Activated effector memory CD4-positive, alpha-beta T cell treated with Interleukin-2 at 50 U/mL for 16 hours (primary cell): ENCODE measurements around the gene CP.
"Not testable (repeated sequence)": the region's sequence is repeated elsewhere in the genome, so short reads cannot be mapped to it uniquely, and the experiment has no call there.

Source experiments
- DNase-seq: peaks from one replicate; pipeline ENCODE4 v3.0.0-alpha.2; 2020

CP gene

DNA sequence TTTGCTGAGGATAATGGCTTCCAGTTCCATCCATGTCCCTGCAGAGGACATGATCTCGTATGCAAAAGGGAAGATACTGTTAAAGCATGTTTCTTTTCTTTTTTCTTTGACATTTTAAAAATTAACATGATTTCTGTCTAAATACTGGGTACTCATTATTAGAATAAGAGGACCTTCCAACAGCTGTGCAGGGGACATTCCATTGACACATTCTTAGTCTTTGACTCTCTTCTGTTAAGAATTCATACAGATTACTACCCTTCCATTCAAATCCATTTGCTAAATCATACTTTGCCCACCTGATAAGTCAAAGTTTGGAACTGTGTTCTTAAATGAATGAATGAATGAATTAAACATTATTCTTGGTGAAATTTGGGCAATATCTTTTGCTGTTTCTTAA, 5.1 kb upstream of the CP start:
- no peak for DNase-seq

DNA sequence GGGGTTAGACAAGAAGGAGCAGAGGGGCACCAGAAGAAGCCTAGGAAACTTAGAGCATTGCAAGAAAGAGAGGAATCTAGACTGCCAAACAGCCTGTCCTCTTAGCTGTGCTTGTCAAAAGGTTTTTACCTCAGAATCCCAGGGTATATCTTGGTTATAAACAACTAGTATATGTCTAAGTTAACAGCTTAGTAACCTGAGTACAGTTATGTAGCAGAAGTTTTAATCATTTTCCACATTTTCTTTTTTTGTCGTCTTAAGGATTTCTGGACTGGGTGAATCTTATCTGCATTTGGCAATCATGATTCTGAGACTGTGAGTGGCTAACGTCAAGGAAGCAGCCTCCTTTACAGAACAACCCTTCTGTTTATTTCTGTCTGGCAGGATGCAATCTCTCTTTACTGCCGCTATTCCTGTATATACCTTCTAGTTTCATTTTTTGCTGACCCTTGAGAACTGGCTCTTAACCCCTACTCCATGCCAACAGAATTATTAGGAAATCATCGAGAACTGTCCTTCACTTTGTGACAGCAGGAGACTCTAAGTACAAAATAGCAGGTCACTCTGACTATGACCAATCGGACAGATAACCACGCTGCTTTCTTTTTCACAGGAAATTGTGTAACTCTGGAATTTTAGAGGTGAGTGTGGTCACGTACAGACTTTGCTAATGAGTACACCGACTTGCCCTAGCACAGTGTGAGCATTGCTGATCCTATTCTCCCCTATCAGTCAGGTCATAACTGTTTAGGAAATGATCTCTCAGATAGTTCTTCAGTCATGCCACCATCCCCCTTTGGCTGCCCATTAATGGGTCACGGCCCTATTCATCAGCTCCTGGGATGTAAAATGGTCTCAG, 3.3 kb upstream of the CP start:
- no peak for DNase-seq

DNA sequence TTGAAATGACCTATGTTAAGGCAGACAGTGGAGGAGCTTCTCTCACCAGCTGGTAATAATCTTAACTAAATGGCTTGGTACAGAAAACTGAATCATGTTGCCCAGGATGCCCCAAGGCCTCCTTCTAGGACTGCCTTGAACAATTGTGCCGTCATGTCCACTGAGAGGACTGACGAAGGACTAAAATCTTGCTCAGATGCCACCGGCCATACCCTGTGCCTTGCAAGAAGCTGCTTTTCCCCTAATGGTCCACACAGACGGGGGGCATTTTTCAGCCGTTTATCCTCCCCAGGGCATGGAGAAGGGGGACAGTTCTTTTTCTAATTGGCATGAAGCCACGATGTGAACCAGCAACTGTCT, 1.8 kb upstream of the CP start:
- no peak for DNase-seq

DNA sequence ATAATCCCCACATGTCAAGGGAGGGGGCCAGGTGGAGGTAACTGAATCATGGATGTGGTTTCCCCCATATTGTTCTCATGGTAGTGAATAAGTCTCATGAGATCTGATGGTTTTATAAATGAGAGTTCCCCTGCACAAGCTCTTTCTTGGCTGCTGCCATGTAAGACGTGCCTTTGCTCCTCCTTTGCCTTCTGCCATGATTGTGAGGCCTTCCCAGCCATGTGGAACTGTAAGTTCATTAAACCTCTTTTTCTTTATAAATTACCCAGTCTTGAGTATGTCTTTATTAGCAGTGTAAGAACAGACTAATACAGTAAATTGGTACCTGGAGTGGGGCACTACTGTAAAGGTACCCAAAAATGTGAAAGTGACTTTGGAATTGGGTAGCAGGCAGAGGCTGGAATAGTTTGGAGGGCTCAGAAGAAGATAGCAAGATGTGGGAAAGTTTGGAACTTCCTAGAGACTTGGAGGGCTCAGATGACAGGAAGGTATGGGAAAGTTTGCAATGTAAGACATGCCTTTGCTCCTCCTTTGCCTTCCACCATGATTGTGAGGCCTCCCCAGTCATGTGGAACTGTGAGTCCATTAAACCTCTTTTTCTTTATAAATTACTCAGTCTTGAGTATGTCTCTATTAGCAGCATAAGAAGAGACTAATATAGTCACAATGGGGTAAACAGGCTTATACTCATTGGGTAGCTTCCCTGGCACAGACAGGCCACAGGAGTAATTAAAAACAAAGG, 2.1 kb downstream of the CP start:
- DNase-seq: not testable (repeated sequence)

DNA sequence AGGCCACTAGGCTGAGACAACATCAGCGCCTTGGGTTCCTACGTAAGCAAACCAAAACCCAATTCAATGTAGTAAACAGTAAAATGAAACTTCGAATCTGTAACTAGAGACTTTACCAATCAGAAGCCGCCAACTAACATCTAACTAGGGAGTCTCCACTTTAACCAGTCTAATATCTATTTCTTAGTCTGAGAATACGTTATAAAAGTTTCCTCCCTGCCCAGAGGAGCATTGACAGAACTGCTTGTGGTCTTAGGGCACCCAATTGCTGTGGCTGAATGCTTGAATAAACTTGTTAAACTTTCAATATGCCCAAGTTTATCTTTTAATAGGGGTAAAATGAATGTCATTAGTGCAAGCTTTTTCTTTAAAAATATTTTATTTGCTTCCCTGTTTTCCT, 4.3 kb downstream of the CP start:
- DNase-seq: no peak

DNA sequence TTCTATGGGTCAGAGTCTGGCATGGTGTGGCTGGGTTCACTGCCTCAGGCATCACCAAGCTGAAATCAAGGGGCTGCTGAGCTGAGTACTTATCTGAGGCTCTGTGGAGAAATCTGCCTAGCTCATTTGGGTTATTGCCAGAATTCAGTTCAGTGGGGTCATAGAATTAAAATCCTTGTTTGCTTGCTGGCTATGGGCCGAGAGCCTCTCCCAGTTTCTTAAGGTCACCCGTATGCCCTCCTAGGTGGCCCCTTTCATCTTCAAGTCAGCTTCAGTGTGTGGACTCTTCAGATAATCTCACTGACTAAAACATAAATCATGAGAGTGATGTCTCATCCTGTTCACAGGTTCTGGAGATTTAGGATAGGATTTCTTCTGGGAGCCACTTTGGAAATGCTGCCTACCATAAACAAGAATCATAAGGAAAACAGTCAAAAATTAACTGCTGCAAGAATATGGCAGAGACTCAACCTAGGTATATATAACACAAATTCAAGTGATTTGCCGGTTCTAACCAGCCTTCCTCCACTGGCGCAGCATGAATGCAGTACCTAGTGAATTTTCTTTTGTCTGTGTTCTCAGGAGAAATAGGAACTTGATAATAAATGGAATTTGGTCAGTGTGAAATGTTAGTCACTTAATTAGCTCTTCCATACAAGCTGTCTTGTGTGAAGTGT, 5.3 kb downstream of the CP start:
- DNase-seq: no peak

DNA sequence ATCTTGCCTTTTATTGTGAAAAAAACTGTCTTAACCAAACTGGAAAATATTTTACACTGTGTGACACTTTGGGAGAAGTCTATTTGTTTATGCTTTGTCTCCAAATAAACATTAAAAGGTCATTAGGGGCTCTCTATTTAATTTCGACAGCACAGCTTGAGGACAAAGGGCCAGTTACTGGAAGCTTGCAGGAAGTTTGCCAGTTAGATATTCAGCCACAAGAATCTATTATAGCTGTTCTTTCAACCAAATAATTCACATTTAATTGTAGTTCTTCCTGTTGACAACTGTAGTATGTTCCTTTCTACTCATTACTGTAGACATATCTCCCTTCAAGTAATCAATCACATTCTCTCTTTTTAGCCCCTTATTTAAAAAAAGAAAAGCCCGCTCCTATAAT, 6.1 kb downstream of the CP start:
- DNase-seq: no peak

DNA sequence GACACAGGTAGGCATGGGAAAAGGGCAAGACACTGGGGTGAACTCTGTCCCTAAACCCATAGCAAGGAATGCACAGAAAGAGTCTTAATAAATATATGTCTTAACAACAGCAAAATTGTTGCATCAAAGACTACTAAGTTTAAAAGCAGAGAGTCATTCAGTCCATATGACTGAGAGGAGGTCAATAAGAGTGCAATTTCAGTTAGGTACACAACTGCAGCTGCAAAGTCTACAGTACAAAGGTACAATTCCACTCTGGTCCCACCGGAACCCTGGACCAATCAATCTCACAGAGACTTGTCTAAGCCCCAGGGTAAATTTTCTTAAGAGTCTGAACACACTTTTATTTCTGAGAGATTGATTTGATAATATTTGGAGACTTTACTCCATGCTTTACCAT, 6.9 kb downstream of the CP start:
- no peak for DNase-seq

DNA sequence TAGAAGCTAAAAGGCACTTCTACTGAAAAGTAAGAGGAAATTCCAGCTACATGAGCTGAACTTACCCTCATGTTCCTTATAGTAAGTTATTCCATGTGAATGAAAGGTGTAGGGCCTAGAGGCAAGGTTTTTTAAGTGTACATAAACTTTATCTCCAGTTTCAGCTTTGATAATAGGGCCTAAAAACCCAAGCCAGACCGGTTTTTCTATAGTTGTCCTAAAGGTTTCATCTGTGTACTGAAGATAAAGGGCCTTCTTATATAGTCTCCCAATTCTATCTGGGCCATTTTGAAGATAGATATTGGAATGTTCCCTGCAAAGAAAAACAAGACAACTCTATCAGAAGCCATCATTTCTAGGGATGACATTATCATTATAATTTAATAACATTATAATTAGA, 9.2 kb downstream of the CP start:
- DNase-seq: no peak

DNA sequence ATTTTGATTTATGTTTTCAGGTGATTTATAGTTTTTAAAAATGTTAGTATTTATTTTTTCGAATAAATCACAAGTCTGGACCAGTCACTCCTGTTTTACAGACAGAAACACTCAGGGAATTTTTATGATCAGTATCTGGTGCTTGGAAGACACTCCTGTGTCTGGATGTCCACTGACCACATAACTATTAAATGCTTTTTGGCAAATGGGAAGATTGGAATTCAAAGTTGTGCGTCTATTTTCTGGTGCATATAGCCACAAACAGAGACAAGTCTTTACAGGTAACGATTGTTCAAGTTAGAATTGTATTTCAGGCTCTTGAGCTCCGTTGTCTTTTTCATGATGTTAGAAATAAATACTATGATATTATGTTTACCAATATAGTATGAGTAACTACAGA, 12.2 kb downstream of the CP start:
- no peak for DNase-seq

DNA sequence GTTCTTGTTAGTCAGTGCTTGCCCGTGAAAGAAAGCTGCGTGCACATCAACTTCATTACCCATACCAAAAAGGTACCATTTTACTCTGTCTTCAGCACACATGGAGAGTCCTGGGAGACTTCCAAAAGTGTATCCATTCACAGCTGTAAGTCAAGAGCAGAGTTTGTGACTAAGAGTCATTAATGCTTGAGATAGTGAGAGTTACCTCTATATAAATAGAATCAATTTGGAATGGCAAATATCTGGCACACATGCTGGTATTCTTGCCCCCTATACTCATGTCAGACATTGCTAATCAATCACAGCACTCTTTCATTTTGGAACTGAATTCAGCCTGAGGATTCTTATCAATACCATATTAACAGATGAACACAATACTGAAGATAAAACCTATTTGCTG, 14.2 kb downstream of the CP start:
- no peak for DNase-seq

DNA sequence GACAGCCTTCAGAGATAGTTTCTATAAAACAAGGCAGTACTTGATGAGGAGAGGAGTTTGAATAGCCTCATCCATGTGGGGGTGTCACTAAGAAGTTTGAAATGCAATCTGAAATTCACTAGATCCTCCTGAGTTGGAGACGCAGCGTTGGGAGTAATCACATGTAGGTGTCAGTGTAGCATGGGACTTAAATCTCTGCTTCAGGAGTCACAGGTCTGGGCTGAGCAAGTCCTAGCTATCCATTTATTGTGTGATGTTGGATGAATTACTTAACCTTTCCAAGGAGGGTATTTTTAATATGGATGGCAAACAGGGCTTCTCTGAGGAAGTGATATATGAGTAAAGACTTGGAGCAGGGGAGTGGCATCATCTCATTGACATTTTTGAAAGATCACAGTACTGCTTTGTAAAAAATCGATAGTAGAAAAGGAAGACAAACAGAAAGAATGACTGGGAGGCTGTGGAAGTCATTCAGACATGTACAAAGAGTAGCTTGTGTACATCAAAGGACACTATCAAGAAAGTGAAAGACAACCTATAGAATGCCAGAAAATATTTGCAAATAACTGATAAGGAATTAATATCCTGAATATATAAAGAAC, 17.1 kb downstream of the CP start:
- no peak for DNase-seq

DNA sequence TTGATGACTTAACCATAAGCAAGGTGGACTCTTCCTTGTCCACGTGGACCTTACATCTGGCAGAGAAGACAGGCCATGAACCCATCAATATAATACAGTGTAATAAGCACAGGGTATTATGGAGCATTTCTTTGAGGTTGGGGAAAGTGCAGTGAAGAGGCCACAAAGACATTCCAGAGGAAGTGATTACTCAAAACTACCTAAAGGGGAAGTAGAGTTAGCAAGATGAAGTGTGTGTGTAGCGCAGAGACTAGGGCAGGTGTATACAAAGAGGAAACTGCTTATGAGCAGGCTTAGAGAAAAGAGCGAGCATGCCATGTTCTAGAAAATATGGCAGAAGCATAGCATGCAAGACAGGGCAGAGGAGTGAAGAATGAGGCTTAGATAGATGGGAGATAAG, 17.9 kb downstream of the CP start:
- no peak for DNase-seq

DNA sequence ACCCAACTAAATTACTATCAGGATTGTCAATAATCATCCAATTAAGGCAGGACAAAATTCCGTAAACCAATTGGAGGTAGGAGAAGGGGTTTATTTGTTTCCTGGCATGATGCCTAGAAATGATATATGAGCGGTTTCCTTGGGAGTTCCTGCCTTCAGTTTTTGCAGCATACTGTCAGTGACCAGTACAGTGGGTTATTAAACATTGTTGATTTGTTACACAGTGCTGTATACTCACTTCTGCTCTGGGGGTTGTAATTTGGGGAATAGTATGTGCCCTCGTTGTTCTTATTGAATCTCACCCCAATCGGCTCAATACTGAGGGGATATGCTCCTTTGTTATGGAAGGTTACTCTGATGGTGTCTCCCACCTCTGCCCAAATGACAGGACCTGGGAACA, 22.2 kb downstream of the CP start:
- DNase-seq: no peak

DNA sequence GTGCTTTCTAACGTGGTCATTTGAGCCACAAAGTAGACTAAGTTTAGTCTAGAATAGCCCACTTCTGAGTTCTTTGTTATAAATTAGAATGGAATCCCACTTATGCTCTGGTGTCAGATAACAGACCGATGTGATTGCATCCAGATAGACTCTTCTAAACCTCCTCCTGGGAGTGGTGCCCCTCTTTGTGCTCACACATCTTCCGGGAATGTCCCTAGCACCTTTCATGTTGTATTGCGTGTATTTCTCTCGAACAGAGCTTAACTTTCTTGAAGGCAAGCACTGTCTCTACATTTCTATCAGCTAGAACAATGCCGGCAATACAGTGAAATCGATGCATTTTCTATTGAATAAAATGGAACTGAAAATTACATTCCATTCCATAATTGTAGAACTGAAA, 23.0 kb downstream of the CP start:
- DNase-seq: no peak

DNA sequence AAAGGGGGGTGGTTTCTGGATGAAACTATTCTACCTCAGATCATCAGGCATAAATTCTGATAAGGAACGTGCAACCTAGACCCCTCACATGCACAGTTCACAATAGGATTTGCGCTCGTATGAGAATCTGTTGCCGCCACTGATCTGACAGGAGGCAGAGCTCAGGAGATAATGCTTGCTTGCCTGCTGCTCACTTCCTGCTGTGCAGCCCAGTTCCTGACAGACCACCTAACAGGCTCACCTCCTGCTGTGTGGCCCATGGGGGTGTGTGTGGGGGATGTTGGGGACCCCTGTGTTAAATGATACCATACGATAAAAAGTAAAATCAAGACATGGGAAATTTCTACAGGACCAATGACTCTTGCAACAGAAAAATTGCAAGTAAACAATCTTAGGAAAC, 24.0 kb downstream of the CP start:
- DNase-seq: no peak

DNA sequence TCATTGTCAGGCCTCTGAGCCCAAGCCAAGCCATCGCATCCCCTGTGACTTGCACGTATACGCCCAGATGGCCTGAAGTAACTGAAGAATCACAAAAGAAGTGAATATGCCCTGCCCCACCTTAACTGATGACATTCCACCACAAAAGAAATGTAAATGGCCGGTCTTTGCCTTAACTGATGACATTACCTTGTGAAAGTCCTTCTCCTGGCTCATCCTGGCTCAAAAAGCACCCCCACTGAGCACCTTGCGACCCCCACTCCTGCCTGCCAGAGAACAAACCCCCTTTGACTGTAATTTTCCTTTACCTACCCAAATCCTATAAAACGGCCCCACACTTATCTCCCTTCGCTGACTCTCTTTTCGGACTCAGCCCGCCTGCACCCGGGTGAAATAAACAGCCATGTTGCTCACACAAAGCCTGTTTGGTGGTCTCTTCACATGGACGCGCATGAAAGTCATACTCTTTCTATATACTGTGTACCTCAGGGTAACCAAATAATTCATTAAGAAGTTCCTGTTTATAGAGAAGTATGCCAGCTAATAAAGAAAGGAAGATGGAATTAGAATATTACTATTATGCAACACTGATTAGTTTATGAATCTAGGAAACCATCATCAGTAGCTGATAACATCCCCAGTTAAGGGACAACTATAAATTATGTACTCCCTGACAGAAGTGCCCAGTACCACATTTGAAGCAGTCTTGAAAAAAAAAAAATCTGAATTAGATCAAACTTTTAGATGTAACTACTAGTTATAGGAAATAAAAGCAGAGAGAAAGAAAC, 24.6 kb downstream of the CP start:
- not testable (repeated sequence) for DNase-seq

DNA sequence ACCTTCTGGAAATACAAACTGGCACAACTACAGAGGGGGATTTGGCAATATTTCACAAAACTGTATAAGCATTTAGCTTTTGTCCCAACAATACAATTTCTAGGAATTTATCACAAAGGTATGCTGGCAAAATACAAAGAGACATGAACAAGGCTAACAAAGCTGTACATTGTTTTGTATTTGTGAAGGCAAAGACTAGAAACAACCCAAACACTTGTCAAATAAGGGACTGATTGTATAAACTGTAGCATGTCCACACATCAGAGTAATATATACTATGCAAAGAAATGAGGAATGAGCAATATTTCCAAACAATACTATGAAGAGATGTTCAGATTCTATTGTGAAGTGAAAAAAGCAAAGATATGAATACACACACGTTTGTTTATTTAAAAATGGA, 26.4 kb downstream of the CP start:
- no peak for DNase-seq

DNA sequence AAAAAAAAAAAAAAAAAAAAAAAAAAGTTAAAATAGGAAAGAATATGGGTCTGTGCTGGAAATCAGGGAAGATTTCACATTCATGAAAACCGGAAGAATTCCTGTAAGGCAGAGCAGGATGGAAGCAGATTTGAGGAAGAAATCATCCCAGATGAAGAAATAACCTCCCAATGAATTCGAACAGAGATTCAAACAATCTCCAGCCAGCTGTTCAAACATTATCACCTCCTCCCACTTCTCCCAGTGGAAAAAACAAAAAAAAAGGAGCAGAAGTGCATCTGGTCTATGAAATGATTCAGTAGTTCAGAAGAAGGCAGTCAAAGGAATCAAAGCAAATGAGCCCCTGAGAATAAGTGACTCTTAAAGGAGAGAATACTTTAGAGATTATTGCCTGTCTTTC, 33.1 kb downstream of the CP start:
- DNase-seq: no peak

DNA sequence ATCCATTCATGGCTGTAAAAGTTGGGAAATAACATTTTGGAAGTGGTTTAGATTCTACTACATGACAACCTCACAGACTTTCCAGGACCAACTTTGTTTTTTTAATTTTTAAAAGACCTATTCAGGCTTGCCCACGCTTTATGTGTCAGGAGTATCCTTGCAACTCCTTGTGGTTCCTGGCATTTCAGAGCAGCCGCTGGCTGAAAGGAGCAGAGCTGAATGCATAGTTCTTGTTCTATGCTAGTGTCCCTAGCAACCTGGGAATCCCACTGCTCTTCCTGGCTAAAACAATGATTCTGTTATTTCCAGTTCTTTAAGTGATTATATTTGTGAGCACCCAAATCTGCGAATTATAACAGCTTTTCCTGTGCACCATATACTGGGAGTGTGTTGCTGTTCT, 34.9 kb downstream of the CP start:
- no peak for DNase-seq

DNA sequence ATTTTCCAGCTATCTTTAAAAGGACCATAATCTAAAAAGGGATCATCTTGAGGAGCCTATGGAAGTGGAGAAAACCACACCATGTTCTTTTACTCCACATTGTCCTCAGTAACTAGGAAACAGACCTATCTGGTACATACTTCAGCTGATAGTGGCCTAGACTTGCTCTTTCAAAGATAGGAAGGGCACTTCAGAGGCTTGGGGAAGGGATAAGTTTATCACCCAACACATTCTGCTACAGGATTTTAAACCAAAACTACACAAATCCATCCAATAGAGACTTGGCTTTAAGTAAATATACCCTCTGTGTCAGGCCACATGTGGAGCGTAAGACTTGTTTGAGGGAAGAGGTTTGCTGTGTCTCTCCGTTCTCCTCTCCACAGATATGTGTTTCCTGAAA, 35.4 kb downstream of the CP start:
- no peak for DNase-seq

DNA sequence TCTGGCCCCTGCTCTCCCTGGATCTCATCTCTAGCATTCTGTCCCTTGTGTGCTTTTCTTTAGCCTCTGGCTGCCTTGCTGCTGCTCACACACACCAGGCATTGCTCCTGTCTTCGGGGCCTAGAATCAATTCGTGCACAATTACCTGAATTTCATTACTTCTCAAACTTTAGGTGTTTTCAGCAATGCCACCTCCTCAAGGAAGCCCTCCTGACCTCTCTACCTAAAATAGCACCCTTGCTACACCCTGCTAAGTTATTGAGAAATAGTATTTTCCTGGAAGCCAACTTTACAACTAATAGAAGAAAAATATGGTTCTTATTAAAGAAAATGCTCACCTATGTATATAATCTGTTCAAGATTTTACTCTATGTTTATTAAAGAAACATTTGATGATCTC, 40.4 kb downstream of the CP start:
- DNase-seq: no peak

DNA sequence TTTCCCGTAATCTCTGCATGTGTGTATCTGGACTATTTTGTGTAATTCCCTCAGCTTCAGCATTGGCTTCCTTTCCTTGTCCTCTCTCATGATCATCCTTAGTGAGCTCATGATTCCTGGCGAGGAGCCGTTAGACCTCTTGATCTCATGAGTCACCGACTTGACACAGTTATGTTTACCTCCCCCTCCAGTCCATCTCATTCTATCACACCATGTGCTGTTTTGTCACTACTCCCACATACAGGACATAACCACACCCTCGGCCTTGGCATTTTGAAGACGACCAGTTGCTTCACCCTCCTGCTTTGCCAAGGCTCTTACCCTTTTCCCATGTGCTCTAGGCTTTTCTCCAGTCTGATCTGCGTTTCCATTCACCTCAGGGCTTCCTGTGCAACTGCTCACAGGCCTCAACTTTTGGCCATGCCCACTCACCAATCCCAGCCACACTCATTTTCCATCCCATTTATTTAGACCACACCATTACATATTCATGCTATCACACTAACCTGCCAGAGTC, 41.5 kb downstream of the CP start:
- no peak for DNase-seq
